GM12878 (cell line): ENCODE measurements around the gene ATP13A5. TPM values are rescaled to one million over a fixed set of nuclear protein-coding genes. Genes with fewer than 3 reads are reported as not detected.

Source experiments
- ATAC-seq: fragments of 200-7000 bp; cut with Tn5 transposase; 3 replicates; pipeline ENCODE4 v1.9.1; 2020; ENCODE audit warnings: mild to moderate bottlenecking, moderate library complexity
- BruUV-seq: library from RNA; stranded (reverse); fragments of 400-500 nt; replicated peaks from 2 replicates; lab custom pipeline; 2021; lab: Mats Ljungman, UMichigan
- CTCF ChIA-PET: fragments of 300-600 bp; sonication (Branson Sonifier 250); formaldehyde crosslinking; extraction: SDS; loops from one replicate; lab custom pipeline; 2021; ENCODE audit warnings: inconsistent platforms; lab: Yijun Ruan, JAX
- POLR2A ChIA-PET: fragments of 350-600 bp; formaldehyde crosslinking; extraction: SDS; loops from one replicate; lab custom pipeline; 2021; ENCODE audit warnings: inconsistent platforms; lab: Charles Lee
- RAD21 ChIA-PET: fragments of 300-600 bp; sonication (Branson Sonifier 250); formaldehyde crosslinking; loops from one replicate; lab custom pipeline; 2023; ENCODE audit warnings: antibody characterized with exemption; ENCODE audit not compliant: unreplicated experiment; lab: Charles Lee
- SMC1A ChIA-PET: fragments of 300-600 bp; sonication (Branson Sonifier 250); formaldehyde crosslinking; loops from one replicate; lab custom pipeline; 2023; ENCODE audit not compliant: unreplicated experiment, uncharacterized antibody; lab: Charles Lee
- DNase-seq: peaks from one replicate; pipeline ENCODE4 v3.0.0-alpha.2; 2011; ENCODE audit warnings: low read depth, low spot score
- FAIRE-seq: peaks from 3 replicates; lab custom pipeline; 2011; peaks lifted over from hg19 to GRCh38; lab: Jason Lieb, UNC
- H2AFZ ChIP-seq: 2 replicates; pipeline ENCODE4 v1.6.0; 2011; ENCODE audit warnings: low read depth, low read length, control low read depth; ENCODE audit not compliant: control insufficient read depth
- H3K27ac ChIP-seq: 2 replicates; pipeline ENCODE4 v1.5.1; 2011; ENCODE audit warnings: control low read depth; ENCODE audit not compliant: control insufficient read depth, insufficient read depth
- H3K27me3 ChIP-seq, 2 experiments: replicated peaks in 1 of 2; 2 replicates each; pipeline versions ENCODE4 v1.6.0 to v1.6.1; 2011; ENCODE audit warnings: low read length in 1 of 2; ENCODE audit not compliant: control insufficient read depth in 2 of 2, insufficient read depth in 2 of 2
- H3K36me3 ChIP-seq, 2 experiments: 2 replicates each; pipeline ENCODE4 v1.5.1; 2011; ENCODE audit warnings: low read length in 1 of 2; ENCODE audit not compliant: control insufficient read depth in 2 of 2, insufficient read depth in 2 of 2
- H3K4me1 ChIP-seq: 2 replicates; pipeline ENCODE4 v1.6.1; 2011; ENCODE audit warnings: mild to moderate bottlenecking, low read length, moderate library complexity, mixed read lengths; ENCODE audit not compliant: control insufficient read depth, insufficient read depth
- H3K4me2 ChIP-seq: 2 replicates; pipeline ENCODE4 v1.6.0; 2011; ENCODE audit warnings: control low read depth; ENCODE audit not compliant: control insufficient read depth, insufficient read depth
- H3K4me3 ChIP-seq: fragments of 200-600 bp; sonication (generic); 2 replicates; pipeline ENCODE4 v1.5.1; 2016
- H3K79me2 ChIP-seq: 2 replicates; pipeline ENCODE4 v1.6.0; 2011; ENCODE audit warnings: low read length; ENCODE audit not compliant: control insufficient read depth, insufficient read depth
- H3K9ac ChIP-seq: 2 replicates; pipeline ENCODE4 v1.8.0; 2011; ENCODE audit warnings: low read length, control low read depth, mixed read lengths; ENCODE audit not compliant: control insufficient read depth, insufficient read depth
- H3K9me3 ChIP-seq: replicated peaks from 3 replicates; pipeline ENCODE4 v1.5.1; 2011; ENCODE audit warnings: mild to moderate bottlenecking, low read length; ENCODE audit not compliant: control insufficient read depth, insufficient read depth
- H4K20me1 ChIP-seq: 2 replicates; pipeline ENCODE4 v1.6.0; 2011; ENCODE audit not compliant: control insufficient read depth, insufficient read depth
- BHLHE40 ChIP-seq, 2 experiments: fragments of 450-650 bp in 1 of 2; IDR thresholded peaks; 2 replicates each; pipeline ENCODE4 v1.6.1; 2011 to 2017; ENCODE audit warnings: low read depth in 2 of 2, borderline replicate concordance in 1 of 2, improper control_type of control experiment in 1 of 2, low read length in 1 of 2, mild to moderate bottlenecking in 1 of 2
- CREB1 ChIP-seq: IDR thresholded peaks from 2 replicates; pipeline ENCODE4 v1.6.1; 2012; ENCODE audit warnings: low read depth, mild to moderate bottlenecking, inconsistent platforms
- ELK1 ChIP-seq: IDR thresholded peaks from 2 replicates; pipeline ENCODE4 v1.6.1; 2012; ENCODE audit warnings: low read depth, low read length, improper control_type of control experiment
- MYB ChIP-seq: fragments of 150-350 bp; IDR thresholded peaks from 2 replicates; pipeline ENCODE4 v1.6.1; 2014; ENCODE audit warnings: mild to moderate bottlenecking, low read depth, low read length, borderline replicate concordance
- NBN ChIP-seq: fragments of 450-650 bp; IDR thresholded peaks from 2 replicates; pipeline ENCODE4 v1.6.1; 2016
- NFYB ChIP-seq: IDR thresholded peaks from 2 replicates; pipeline ENCODE4 v1.6.1; 2011; ENCODE audit warnings: low read depth, mild to moderate bottlenecking, low read length, improper control_type of control experiment, moderate library complexity; ENCODE audit not compliant: insufficient read depth
- RCOR1 ChIP-seq: conservative IDR thresholded peaks from 2 replicates; pipeline ENCODE4 v1.6.1; 2012; ENCODE audit warnings: low read depth, low read length, improper control_type of control experiment
- REST ChIP-seq: IDR thresholded peaks from 2 replicates; pipeline ENCODE4 v1.6.1; 2012; ENCODE audit warnings: mild to moderate bottlenecking, low read depth, low read length
- TCF12 ChIP-seq: IDR thresholded peaks from 2 replicates; pipeline ENCODE4 v1.6.1; 2011; ENCODE audit warnings: low read depth, mild to moderate bottlenecking, low read length
- USF2 ChIP-seq: IDR thresholded peaks from 2 replicates; pipeline ENCODE4 v1.6.1; 2011; ENCODE audit warnings: low read depth, low read length, improper control_type of control experiment, borderline replicate concordance
- ZBTB4 ChIP-seq: fragments of 450-650 bp; formaldehyde crosslinking; IDR thresholded peaks from 2 replicates; pipeline ENCODE4 v1.4.0; 2022; ENCODE audit warnings: mild to moderate bottlenecking, moderate library complexity
- ZNF217 ChIP-seq: fragments of 450-650 bp; IDR thresholded peaks from 2 replicates; pipeline ENCODE4 v1.6.1; 2017; ENCODE audit warnings: antibody characterized with exemption, mild to moderate bottlenecking
- WGBS: methylation state at CpG from one replicate; pipeline ENCODE4 v1.1.6; 2016; ENCODE audit warnings: low lambda C conversion rate; ENCODE audit not compliant: insufficient replicate concordance, insufficient coverage; ENCODE audit errors: missing lambda C conversion rate; 5-methylcytosine and 5-hydroxymethylcytosine counted together
- in situ Hi-C: fragments of 300-500 bp; cut with MboI; formaldehyde crosslinking; loops from 9 replicates; pipeline ENCODE4 v1.14.3; 2018; ENCODE audit warnings: mixed read lengths
- intact Hi-C: fragments of 100-400 bp; cut with micrococcal nuclease; formaldehyde crosslinking; loops from one replicate; pipeline ENCODE4 v1.14.2; 2022; ENCODE audit not compliant: unreplicated experiment
- polyA plus RNA-seq, 11 experiments: library from polyadenylated mRNA; depleted of rRNA in 4 of 11; unstranded in 6 of 11; stranded (reverse) in 5 of 11; fragments of >200 nt; fragmentation: Nextera tagmentation in 4 of 11; fragmentation: Illumina TruSeq in 1 of 11; extraction: Ambion mirVana in 4 of 11; extraction: Trizol in 1 of 11; gene quantifications; 1 replicate in 1 of 11; 2 replicates in 10 of 11; pipeline versions ENCODE4 v1.2.1 to v1.2.3, GENCODE V29; 2011 to 2016; ENCODE audit warnings: inconsistent platforms in 2 of 11, missing spikeins in 2 of 11, low read depth in 1 of 11
- total RNA-seq, 4 experiments: library from RNA; depleted of rRNA in 3 of 4; stranded (reverse); fragments of >200 nt in 3 of 4; fragmentation: Illumina TruSeq in 1 of 4; extraction: Trizol in 1 of 4; gene quantifications; 2 replicates each; pipeline versions ENCODE4 v1.2.1 to v1.2.3, GENCODE V29; 2013 to 2021

The ATP13A5 gene
- total and polyA plus RNA-seq, 10 of the 15 experiments (the other 5 are each of a cell fraction or from before 2014, with no cell fraction given) = not detected

GRCh38 chr3:193350744-193351143 lies 27.8 kb downstream of the ATP13A5 start (continued):
- TF ChIP-seq ELK1 (no peak), RCOR1 (no peak), NBN (no peak)

- Histone ChIP-seq H3K4me3 (no peak overlapping the region), H4K20me1 (no peaks in the 10 kb centered on the region), H3K9me3 (no peaks in the 10 kb centered on the region), H3K9ac (no peak overlapping the region), H2AFZ (no peak overlapping the region), H3K36me3 (no peaks in the 10 kb centered on the region), H3K4me1 (no peaks in the 10 kb centered on the region), H3K4me2 (no peak overlapping the region), H3K27me3 (no peaks in the 10 kb centered on the region), H3K79me2 (no peaks in the 10 kb centered on the region), H3K27ac (no peak overlapping the region)
- ChIA-PET SMC1A (no interaction called here), CTCF (no interaction called here), POLR2A (no interaction called here), RAD21 (no interaction called here)
- ATAC-seq (no peak), DNase-seq (no peak), FAIRE-seq (no peak)
- intact Hi-C loops (no loop called here), in situ Hi-C loops (no loop called here)
- 32% methylated on average over 3 of the region's 3 CpGs for WGBS
- BruUV-seq = no TSS peak
- TF ChIP-seq ZBTB4 (CRISPR knock-in tag) = no peak
- no peak for TF ChIP-seq NFYB
- no peak for TF ChIP-seq MYB
- TF ChIP-seq CREB1 = no peak
- no peak for TF ChIP-seq REST
- TF ChIP-seq ZNF217 = no peak
- TF ChIP-seq TCF12 = no peak
- no peak for TF ChIP-seq BHLHE40 (IDR thresholded peaks at IDR 0.05; ENCODE audit: borderline replicate concordance in 1 of 2, low read depth in 2 of 2, low read length in 1 of 2)
- no peak for TF ChIP-seq USF2
These were observed 29.9 kb downstream of the ATP13A5 start for GRCh38 chr3:193348686-193349085.
